Glomerular visceral epithelial cell (primary cell): Measurements from ENCODE around the gene PAFAH1B1.
"Not testable (repeated sequence)": the region's sequence is repeated elsewhere in the genome, so short reads cannot be mapped to it uniquely, and the experiment has no call there.

Experiments
- DNase-seq: peaks from one replicate; pipeline ENCODE4 v3.0.0-alpha.2; 2016; ENCODE audit errors: extremely low spot score

Gene PAFAH1B1

GRCh38 chr17:2594722-2595599 lies 1.5 kb downstream of the PAFAH1B1 start:
- DNase-seq: no peak

GRCh38 chr17:2595716-2596115 lies 2.3 kb downstream of the PAFAH1B1 start:
- DNase-seq: no peak

- DNase-seq: peak; percentile 26
These were observed 4.7 kb downstream of the PAFAH1B1 start for GRCh38 chr17:2598166-2598565.

GRCh38 chr17:2602597-2603017 lies 9.2 kb downstream of the PAFAH1B1 start:
- no peak for DNase-seq

GRCh38 chr17:2608350-2608913 lies 15.0 kb downstream of the PAFAH1B1 start:
- DNase-seq: no peak

- DNase-seq: no peak
These were observed 15.6 kb downstream of the PAFAH1B1 start for GRCh38 chr17:2609091-2609490.

- DNase-seq: no peak
These were observed 17.0 kb downstream of the PAFAH1B1 start for GRCh38 chr17:2610195-2611175.

GRCh38 chr17:2611627-2612026 lies 18.2 kb downstream of the PAFAH1B1 start:
- DNase-seq: no peak

- no peak for DNase-seq
These were observed 19.2 kb downstream of the PAFAH1B1 start for GRCh38 chr17:2612630-2613029.

- DNase-seq: no peak
These were observed 19.8 kb downstream of the PAFAH1B1 start for GRCh38 chr17:2613089-2613808.

- DNase-seq: no peak
These were observed 22.4 kb downstream of the PAFAH1B1 start for GRCh38 chr17:2615882-2616281.

- no peak for DNase-seq
These were observed 27.8 kb downstream of the PAFAH1B1 start for GRCh38 chr17:2621241-2621640.

GRCh38 chr17:2621951-2622405 lies 28.5 kb downstream of the PAFAH1B1 start:
- DNase-seq: not testable (repeated sequence)

GRCh38 chr17:2622721-2623301 lies 29.4 kb downstream of the PAFAH1B1 start:
- not testable (repeated sequence) for DNase-seq

GRCh38 chr17:2624292-2624731 lies 30.9 kb downstream of the PAFAH1B1 start:
- no peak for DNase-seq

GRCh38 chr17:2626626-2627219 lies 33.3 kb downstream of the PAFAH1B1 start:
- not testable (repeated sequence) for DNase-seq

GRCh38 chr17:2628922-2629321 lies 35.5 kb downstream of the PAFAH1B1 start:
- not testable (repeated sequence) for DNase-seq

GRCh38 chr17:2631211-2631610 lies 37.8 kb downstream of the PAFAH1B1 start:
- no peak for DNase-seq

- DNase-seq: peak; percentile 87
These were observed 41.0 kb downstream of the PAFAH1B1 start for GRCh38 chr17:2634361-2634960.

- DNase-seq: peak; percentile 7
These were observed 41.8 kb downstream of the PAFAH1B1 start for GRCh38 chr17:2635241-2635640.
